CD4-positive, alpha-beta T cell treated with Interleukin-2 at 100 ng/mL for 4 hours (primary cell): Measurements from ENCODE around the gene ELFN1.

ENCODE experiments used
- DNase-seq: peaks from one replicate; pipeline ENCODE4 v3.0.0-alpha.2; 2020; ENCODE audit warnings: low spot score

The ELFN1 gene

DNA sequence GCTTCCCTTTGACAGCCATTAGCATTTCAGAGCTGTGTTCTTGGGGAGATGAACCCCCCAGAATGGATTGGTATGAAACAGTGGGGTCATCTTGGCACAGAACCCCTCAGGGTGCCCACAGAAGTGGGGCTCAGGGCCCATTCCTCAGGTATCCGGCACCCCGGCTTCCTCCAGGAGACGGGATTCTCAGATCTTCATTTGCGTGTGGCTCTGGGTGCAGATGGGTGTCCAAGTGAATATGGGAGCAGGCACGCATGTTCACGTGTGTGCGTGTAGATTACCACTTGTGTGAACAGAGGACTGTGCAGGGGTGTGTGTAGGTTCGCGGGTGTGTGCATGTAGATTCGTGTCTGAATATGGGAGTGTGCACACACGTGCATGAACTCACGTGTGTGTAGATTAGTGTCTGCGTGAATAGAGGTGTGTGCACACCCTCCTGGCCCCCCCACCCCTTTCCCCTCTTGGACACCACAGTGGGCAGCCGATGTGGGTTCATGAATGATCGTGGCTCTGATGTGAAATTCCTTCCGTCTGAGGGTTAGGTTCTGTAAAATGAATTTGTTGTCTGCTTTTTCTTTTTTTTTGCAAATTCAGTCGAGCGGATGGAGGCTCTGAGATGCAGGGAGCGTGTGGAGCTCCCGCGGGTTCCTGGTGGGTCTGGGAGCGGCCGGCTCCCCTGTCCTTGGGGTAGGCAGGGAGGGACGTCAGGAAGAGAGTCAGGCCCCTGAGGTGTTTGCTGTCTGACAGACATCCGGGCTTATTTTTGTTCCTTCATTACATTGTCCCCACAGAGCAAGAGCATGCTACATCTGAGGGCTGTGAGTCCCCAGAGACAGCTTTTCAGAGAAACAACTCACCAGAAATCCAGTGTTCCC lies 7.4 kb downstream of the ELFN1 start:
- no peak for DNase-seq

- DNase-seq: no peak
Measured at GRCh38 chr7:1678081-1678543, 8.0 kb downstream of the ELFN1 start.

- no peak for DNase-seq
Measured at GRCh38 chr7:1678571-1679325, 8.7 kb downstream of the ELFN1 start.

DNA sequence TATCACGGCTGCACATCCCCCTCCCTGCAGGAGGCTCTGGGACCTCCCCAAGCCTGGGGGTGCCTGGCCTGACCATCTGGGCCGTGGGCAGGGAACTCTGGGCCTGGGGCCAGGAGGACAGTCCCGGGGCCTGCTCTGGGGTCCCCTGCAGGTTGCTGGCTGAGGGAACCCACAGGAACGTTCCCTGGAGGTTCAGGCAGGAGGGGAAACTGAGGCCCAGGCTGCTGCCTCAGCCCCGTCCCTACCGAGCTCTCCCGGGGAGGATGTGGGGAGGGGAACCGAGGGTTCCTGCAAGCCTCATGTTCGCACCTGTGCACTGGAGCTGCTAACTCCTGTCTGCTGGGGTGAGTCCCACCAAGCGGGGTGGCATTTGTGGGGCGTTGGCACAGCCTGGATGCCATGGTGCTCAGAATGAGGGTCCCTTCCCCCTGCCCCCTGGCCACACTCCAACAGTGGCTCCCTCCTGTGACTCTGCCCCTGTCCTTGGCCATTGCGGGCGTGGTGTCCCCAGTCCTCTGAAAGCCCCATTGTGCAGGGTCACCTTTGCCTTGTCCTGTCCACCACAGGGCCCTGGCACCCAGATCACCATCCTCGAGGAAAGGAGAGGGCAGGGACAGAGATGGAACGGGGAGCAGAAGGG lies 9.4 kb downstream of the ELFN1 start:
- no peak for DNase-seq

DNA sequence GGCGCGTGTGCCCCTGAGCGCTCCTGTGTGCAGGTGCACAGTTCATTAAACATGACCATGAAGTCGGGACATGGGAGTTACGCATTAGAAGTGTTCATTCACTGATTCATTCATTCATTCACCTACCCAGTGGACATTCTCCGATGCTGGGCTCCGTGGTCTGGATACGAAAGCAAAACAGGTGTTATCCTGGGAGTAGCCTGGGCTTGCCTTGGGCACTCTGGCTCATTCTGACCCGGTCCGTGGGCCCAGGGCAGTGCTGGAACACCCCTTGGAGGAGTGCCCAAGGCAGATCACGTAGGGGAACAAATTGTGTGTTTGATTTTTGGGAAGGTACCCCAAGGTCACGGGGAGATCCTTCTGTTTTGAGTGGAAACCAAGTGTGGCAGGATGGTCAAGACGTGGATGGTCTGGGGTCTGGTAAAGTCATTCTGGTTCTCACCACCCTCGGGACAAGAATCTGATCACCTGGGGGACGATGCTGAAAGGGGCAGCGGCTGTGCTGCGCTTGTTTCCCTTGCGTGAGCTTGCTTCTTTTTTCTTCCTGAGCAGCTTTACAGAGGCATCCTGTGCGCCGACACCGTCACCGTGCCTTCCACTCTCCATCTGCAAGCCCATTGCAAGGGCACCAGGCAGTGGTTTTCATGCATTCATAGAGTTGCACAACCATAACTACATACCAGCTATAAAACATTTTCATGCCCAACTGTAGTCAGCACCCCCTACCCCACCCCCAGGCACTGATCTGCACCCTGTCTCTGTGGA lies 10.1 kb downstream of the ELFN1 start:
- no peak for DNase-seq

DNA sequence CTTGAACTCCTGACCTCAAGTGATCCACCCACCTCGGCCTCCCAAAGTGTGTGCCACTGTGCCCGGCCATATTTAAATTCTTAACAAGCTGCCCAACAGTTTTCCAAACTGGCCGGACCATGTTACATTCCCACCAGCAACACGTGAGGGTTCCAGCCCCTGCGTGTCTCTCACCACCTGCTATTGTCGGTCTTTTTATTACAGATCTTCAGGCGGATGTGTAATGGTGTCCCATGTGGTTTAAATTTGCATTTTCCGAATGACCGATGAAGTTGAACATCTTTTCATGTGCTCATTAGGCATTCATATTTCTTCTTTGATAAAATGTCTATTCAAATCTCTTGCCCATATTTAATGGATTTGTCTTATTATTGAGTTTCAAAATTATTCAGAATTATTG lies 11.5 kb downstream of the ELFN1 start:
- no peak for DNase-seq

DNA sequence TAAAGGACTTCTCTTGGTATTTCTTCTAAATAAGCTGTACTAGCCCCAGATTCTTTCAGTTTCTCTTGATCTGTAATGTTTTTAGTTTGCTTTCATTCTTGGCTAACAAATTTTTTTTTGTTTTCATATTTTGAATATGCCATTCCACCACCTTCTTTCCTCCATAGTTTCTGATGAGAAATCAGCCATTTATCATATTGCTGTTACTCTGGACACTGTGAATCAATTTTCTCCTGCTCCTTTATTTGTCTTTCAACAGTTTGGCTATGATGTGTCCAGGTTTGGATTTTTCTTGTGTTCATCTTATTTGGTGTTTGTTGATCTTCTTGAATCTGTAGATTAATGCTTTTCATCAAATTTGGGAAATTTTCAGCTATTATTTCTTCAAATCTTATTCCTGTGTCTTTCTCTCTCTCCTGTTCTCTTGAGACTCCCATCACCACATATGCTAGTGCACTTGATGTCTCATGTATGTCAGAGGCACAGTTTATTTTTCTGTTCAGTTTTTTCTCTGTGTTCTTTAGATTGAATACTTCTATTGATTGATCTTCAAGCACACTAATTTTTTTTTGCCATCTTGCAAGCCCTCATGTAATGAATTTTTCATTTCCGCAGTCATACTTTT lies 15.0 kb downstream of the ELFN1 start:
- DNase-seq: no peak

GRCh38 chr7:1688542-1688941 lies 18.5 kb downstream of the ELFN1 start:
- no peak for DNase-seq

DNA sequence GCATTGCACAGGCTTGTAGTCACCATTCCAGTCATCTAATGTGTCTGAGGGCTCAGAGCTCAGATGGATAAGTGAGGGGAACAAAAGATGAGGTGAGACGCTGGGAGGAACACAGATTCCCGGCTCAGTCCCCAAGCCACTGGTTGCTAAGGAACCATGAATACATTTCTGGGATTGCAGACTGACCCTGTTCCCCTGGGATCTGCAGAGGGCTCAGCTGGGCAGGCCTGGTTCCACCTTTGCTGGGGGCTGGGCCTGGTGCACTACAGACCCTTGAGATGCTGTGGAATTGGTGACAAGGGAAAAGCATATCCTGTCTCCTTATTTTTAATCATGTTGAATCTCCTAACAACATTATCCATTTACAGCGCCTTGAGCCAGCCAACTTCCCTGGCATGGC lies 19.2 kb downstream of the ELFN1 start:
- no peak for DNase-seq

- DNase-seq: no peak
Measured at GRCh38 chr7:1690359-1690958, 20.4 kb downstream of the ELFN1 start.

GRCh38 chr7:1691096-1691495 lies 21.0 kb downstream of the ELFN1 start:
- DNase-seq: no peak

GRCh38 chr7:1691601-1692514 lies 21.8 kb downstream of the ELFN1 start:
- no peak for DNase-seq

GRCh38 chr7:1692515-1693418 lies 22.7 kb downstream of the ELFN1 start:
- DNase-seq: no peak

- no peak for DNase-seq
Measured at GRCh38 chr7:1693419-1693990, 23.4 kb downstream of the ELFN1 start.

DNA sequence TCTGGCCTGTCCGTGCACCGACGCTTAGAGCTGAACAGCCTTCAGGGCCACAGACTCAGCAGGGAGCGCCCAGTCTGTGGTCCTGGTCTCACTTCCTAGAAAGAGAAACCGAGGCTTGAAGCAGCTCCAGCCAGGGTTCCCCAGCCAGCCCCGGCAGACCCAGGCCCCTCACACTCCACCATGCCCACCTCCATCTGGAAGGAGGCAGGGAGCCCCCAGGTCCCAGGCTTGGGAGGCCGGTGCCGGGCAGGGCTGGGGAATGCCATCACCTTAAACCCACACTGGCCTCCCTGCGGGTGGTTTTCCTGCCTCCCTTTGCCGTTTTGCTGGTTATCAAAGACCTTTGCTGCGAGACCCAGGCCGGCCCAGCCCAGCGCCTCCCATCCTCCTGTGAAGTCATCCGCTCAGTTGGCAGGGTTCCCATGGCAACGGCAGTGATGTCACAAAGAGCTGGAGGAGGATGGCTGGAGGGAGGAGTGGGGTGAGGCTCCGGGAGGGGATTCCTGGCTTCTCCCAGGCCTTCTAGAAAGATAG lies 24.0 kb downstream of the ELFN1 start:
- DNase-seq: no peak

- DNase-seq: no peak
Measured at GRCh38 chr7:1694611-1695511, 24.8 kb downstream of the ELFN1 start.

DNA sequence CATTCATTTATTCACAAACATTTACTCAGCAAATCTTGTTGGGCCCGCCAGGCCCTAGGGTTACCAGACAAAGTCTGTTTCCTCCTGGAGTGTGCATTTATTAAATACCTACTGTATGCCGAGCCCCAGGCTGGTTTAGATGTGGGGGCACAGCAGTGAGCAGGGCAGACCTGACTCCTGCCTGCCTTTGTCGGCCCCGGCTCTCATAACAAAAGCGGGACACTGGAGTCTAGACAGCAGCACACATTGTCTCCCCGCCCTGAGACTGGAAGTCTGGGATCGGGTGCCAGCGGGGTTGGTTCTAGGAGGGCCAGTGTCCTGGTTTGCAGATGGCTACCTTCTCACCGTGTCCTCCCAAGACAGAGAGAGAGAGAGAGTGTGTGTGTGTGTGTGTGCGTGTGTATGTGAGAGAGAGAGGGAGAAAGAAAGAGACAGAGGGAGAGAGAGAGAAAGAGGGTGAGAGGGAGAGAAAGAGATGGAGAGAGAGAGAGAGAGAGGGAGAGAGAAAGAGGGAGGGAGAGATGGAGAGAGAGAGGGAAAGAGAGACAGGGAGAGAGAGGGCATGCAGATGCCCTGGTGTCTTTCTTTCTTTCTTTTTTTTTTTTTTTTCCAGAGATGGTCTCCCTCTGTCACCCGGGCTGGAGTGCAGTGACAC lies 25.9 kb downstream of the ELFN1 start:
- DNase-seq: no peak
